SK-N-SH treated with all-trans-retinoic acid at 6 μM for 48 hours (cell line): Measurements from ENCODE around the gene ITPR3.

Source experiments
- ATAC-seq: fragments of 200-7000 bp; cut with Tn5 transposase; 3 replicates; pipeline ENCODE4 v1.9.1; 2020; ENCODE audit warnings: mild to moderate bottlenecking, moderate library complexity
- BACH2 ChIP-seq: fragments of 250-450 bp; sonication (Bioruptor Pico); IDR thresholded peaks from 2 replicates; pipeline ENCODE4 v1.9.0; 2021; ENCODE audit warnings: mild to moderate bottlenecking, borderline replicate concordance
- CREB5 ChIP-seq: fragments of 250-450 bp; sonication (Bioruptor Pico); IDR thresholded peaks from 2 replicates; pipeline ENCODE4 v1.5.1; 2020; ENCODE audit warnings: low read depth, mild to moderate bottlenecking, moderate library complexity
- GLIS3 ChIP-seq: fragments of 250-450 bp; sonication (Bioruptor Pico); IDR thresholded peaks from 2 replicates; pipeline ENCODE4 v1.5.0; 2020; ENCODE audit warnings: mild to moderate bottlenecking, moderate library complexity
- ISL1 ChIP-seq: fragments of 250-450 bp; sonication (Bioruptor Pico); IDR thresholded peaks from 2 replicates; pipeline ENCODE4 v2.1.2; 2022; ENCODE audit warnings: mild to moderate bottlenecking, moderate library complexity
- OSR1 ChIP-seq: fragments of 250-450 bp; sonication (Bioruptor Pico); IDR thresholded peaks from 2 replicates; pipeline ENCODE4 v1.8.0; 2022; ENCODE audit warnings: moderate library complexity, mild to moderate bottlenecking, inconsistent platforms
- PATZ1 ChIP-seq: fragments of 250-450 bp; sonication (Bioruptor Pico); IDR thresholded peaks from 2 replicates; pipeline ENCODE4 v1.8.0; 2020; ENCODE audit warnings: mild to moderate bottlenecking, moderate library complexity, borderline replicate concordance
- POU6F1 ChIP-seq: fragments of 250-450 bp; sonication (Bioruptor Pico); IDR thresholded peaks from 2 replicates; pipeline ENCODE4 v1.8.0; 2021; ENCODE audit warnings: low read depth, mild to moderate bottlenecking, moderate library complexity, borderline replicate concordance
- PPARA ChIP-seq: fragments of 250-450 bp; sonication (Bioruptor Pico); IDR thresholded peaks from 2 replicates; pipeline ENCODE4 v1.5.0; 2020; ENCODE audit warnings: mild to moderate bottlenecking, borderline replicate concordance
- RARB ChIP-seq: fragments of 250-450 bp; sonication (Bioruptor Pico); IDR thresholded peaks from 2 replicates; pipeline ENCODE4 v1.8.0; 2021; ENCODE audit warnings: mild to moderate bottlenecking, moderate library complexity
- TOX ChIP-seq: fragments of 250-450 bp; sonication (Bioruptor Pico); IDR thresholded peaks from 2 replicates; pipeline ENCODE4 v1.8.0; 2021; ENCODE audit warnings: mild to moderate bottlenecking, moderate library complexity, borderline replicate concordance
- ZC3H10 ChIP-seq: fragments of 250-450 bp; sonication (Bioruptor Pico); IDR thresholded peaks from 2 replicates; pipeline ENCODE4 v1.5.1; 2021; ENCODE audit warnings: mild to moderate bottlenecking, moderate library complexity
- ZFP3 ChIP-seq: fragments of 250-450 bp; sonication (Bioruptor Pico); IDR thresholded peaks from 2 replicates; pipeline ENCODE4 v1.5.0; 2020; ENCODE audit warnings: mild to moderate bottlenecking, moderate library complexity
- ZFP30 ChIP-seq: fragments of 450-650 bp; formaldehyde crosslinking; IDR thresholded peaks from 2 replicates; pipeline ENCODE4 v1.5.0; 2022; ENCODE audit warnings: mild to moderate bottlenecking, moderate library complexity
- ZNF565 ChIP-seq: fragments of 450-650 bp; formaldehyde crosslinking; conservative IDR thresholded peaks from 2 replicates; pipeline ENCODE4 v1.5.0; 2020; ENCODE audit warnings: low read depth, mild to moderate bottlenecking, moderate library complexity
- ZNF70 ChIP-seq: fragments of 450-650 bp; formaldehyde crosslinking; IDR thresholded peaks from 2 replicates; pipeline ENCODE4 v1.5.0; 2020; ENCODE audit warnings: mild to moderate bottlenecking, moderate library complexity
- ZNF8 ChIP-seq: fragments of 450-650 bp; formaldehyde crosslinking; IDR thresholded peaks from 2 replicates; pipeline ENCODE4 v1.5.0; 2020; ENCODE audit warnings: mild to moderate bottlenecking, moderate library complexity

ITPR3 gene

GRCh38 chr6:33744895-33745546 is 123.9 kb downstream of the ITPR3 start:
- TF ChIP-seq CREB5 (CRISPR knock-in tag) (no peak), PATZ1 (CRISPR knock-in tag) (no peak), TOX (CRISPR knock-in tag) (no peak), ZFP3 (no peak), POU6F1 (no peak), GLIS3 (CRISPR knock-in tag) (no peak), ZNF8 (CRISPR knock-in tag) (no peak), ZNF70 (CRISPR knock-in tag) (no peak), PPARA (no peak), ZFP30 (CRISPR knock-in tag) (no peak), ZNF565 (CRISPR knock-in tag) (no peak)
- ATAC-seq = no peak; the same call in 2 of the 3 replicates

GRCh38 chr6:33745548-33745947 is 124.4 kb downstream of the ITPR3 start:
- no peak for TF ChIP-seq PATZ1 (CRISPR knock-in tag)
- TF ChIP-seq BACH2 (CRISPR knock-in tag) = no peak
- TF ChIP-seq CREB5 (CRISPR knock-in tag) = no peak
- TF ChIP-seq ZFP30 (CRISPR knock-in tag) = no peak
- TF ChIP-seq ISL1 = no peak
- no peak for TF ChIP-seq PPARA
- no peak for TF ChIP-seq OSR1 (CRISPR knock-in tag)
- no peak for TF ChIP-seq RARB (CRISPR knock-in tag)
- TF ChIP-seq ZC3H10 (CRISPR knock-in tag) = no peak
- TF ChIP-seq, all 23 proteins: peak for 0
- no peak for ATAC-seq
